Hepatocyte (in vitro differentiated cells): Measurements from ENCODE around the gene FRRS1L.

ENCODE experiments used
- EZH2phosphoT487 ChIP-seq: fragments of 200-600 bp; sonication (generic); IDR thresholded peaks from one replicate; pipeline ENCODE4 v1.6.1; 2018; ENCODE audit warnings: antibody characterized with exemption, mild to moderate bottlenecking, low read depth, moderate library complexity; ENCODE audit not compliant: unreplicated experiment, severe bottlenecking
- TF ChIP-seq, protein P1 (sequence below): fragments of 200-600 bp; sonication (generic); IDR thresholded peaks from 2 replicates; pipeline ENCODE4 v1.5.1; 2016; ENCODE audit warnings: antibody characterized with exemption, mild to moderate bottlenecking; ENCODE audit not compliant: poor library complexity

GRCh38 chr9:109097146-109097545 is 69.9 kb downstream of the FRRS1L start:
- TF ChIP-seq, protein P1, sequence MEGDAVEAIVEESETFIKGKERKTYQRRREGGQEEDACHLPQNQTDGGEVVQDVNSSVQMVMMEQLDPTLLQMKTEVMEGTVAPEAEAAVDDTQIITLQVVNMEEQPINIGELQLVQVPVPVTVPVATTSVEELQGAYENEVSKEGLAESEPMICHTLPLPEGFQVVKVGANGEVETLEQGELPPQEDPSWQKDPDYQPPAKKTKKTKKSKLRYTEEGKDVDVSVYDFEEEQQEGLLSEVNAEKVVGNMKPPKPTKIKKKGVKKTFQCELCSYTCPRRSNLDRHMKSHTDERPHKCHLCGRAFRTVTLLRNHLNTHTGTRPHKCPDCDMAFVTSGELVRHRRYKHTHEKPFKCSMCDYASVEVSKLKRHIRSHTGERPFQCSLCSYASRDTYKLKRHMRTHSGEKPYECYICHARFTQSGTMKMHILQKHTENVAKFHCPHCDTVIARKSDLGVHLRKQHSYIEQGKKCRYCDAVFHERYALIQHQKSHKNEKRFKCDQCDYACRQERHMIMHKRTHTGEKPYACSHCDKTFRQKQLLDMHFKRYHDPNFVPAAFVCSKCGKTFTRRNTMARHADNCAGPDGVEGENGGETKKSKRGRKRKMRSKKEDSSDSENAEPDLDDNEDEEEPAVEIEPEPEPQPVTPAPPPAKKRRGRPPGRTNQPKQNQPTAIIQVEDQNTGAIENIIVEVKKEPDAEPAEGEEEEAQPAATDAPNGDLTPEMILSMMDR: no peak
- no peak for TF ChIP-seq EZH2phosphoT487
